Lower leg skin (tissue), 4 donors: ENCODE results near the gene MYG1. TPM values are rescaled to one million over a fixed set of nuclear protein-coding genes. Genes with fewer than 3 reads are reported as not detected.

Experiments
- DNase-seq, 2 donors: peaks; one replicate each; pipeline ENCODE4 v3.0.0-alpha.2; 2019; ENCODE audit warnings: low spot score in 2 of 2
- H3K4me3 ChIP-seq: fragments of 200-600 bp; sonication (generic); 2 replicates; pipeline ENCODE4 v1.5.1; 2017; ENCODE audit warnings: mild to moderate bottlenecking, low read depth; ENCODE audit not compliant: poor library complexity, severe bottlenecking
- CTCF ChIP-seq, 3 donors: fragments of 450-650 bp; IDR thresholded peaks; one replicate each; pipeline ENCODE4 v1.5.1; 2016; ENCODE audit warnings: antibody characterized with exemption in 3 of 3, mild to moderate bottlenecking in 3 of 3, moderate library complexity in 2 of 3
- POLR2A ChIP-seq, 2 donors: fragments of 450-650 bp; IDR thresholded peaks; one replicate each; pipeline ENCODE4 v1.6.1; 2016 to 2017; ENCODE audit warnings: antibody characterized with exemption in 2 of 2, mild to moderate bottlenecking in 1 of 2, moderate library complexity in 1 of 2
- WGBS, 2 donors: methylation state at CpG; one replicate each; pipeline ENCODE4 v1.1.5; 2018; 5-methylcytosine and 5-hydroxymethylcytosine counted together
- intact Hi-C: fragments of 100-400 bp; cut with DNase I; formaldehyde crosslinking; loops from one replicate; pipeline ENCODE4 v1.15.0; 2023; ENCODE audit warnings: low total_unique reads
- total RNA-seq, 4 donors: library from RNA; depleted of rRNA; stranded (reverse); fragments of >200 nt; gene quantifications; one replicate each; pipeline ENCODE4 v1.1.0, GENCODE V29; 2016

MYG1 gene
- total RNA-seq, 4 donors from 2014 or later, result 39.2 to 53.5 (median 46.8) TPM

GRCh38 chr12:53300187-53300586 is 692 bp downstream of the MYG1 start:
- peak overlapping the region; percentile 64 for H3K4me3 ChIP-seq
- TF ChIP-seq POLR2A (IDR thresholded peaks at IDR 0.05) (no peak), CTCF (IDR thresholded peaks at IDR 0.05) (no peak)
- intact Hi-C loops, result no loop called here
- no peak for DNase-seq
- 1 to 6% methylated on average over 12 of the region's 12 CpGs for WGBS, 2 donors

- TF ChIP-seq CTCF (IDR thresholded peaks at IDR 0.05), result no peak
- intact Hi-C loops, result no loop called here
- WGBS, 2 donors, result 87 to 92% methylated on average over 5 of the region's 5 CpGs
- no peak for DNase-seq
- H3K4me3 ChIP-seq, result no peak overlapping the region
Measured at GRCh38 chr12:53302903-53303302, 3.4 kb downstream of the MYG1 start.

- H3K4me3 ChIP-seq, result no peak overlapping the region
- TF ChIP-seq CTCF (IDR thresholded peaks at IDR 0.05) (no peak), POLR2A (IDR thresholded peaks at IDR 0.05) (no peak)
- 93 to 95% methylated on average over 10 of the region's 10 CpGs for WGBS, 2 donors
- intact Hi-C loops, result no loop called here
- no peak for DNase-seq
Measured at GRCh38 chr12:53306826-53307225, 7.3 kb downstream of the MYG1 start.

GRCh38 chr12:53308276-53308675 is 8.8 kb downstream of the MYG1 start:
- H3K4me3 ChIP-seq, result no peak overlapping the region
- TF ChIP-seq POLR2A (IDR thresholded peaks at IDR 0.05), result no peak
- no peak for TF ChIP-seq CTCF (IDR thresholded peaks at IDR 0.05)
- intact Hi-C loops, result no loop called here
- 68 to 86% methylated on average over 4 of the region's 4 CpGs for WGBS, 2 donors
- no peak for DNase-seq

GRCh38 chr12:53313996-53314395 is 14.5 kb downstream of the MYG1 start:
- 88 to 96% methylated on average over 2 of the region's 3 CpGs for WGBS, 2 donors
- no peak overlapping the region for H3K4me3 ChIP-seq
- intact Hi-C loops, result no loop called here
- no peak for TF ChIP-seq CTCF (IDR thresholded peaks at IDR 0.05)
- no peak for TF ChIP-seq POLR2A (IDR thresholded peaks at IDR 0.05)
- no peak for DNase-seq
